ENCODE results near the gene OPN1MW3. TPM values are rescaled to one million over a fixed set of nuclear protein-coding genes. Genes with fewer than 3 reads are reported as not detected.

The OPN1MW3 gene
- total RNA-seq, 2 experiments from 2014 or later = not detected

Other genes with a start within 250 kb of the OPN1MW3 start
- 100 to 1,000 TPM; 107 to 112 TPM for gene IRAK1, start 237.7 kb upstream of the OPN1MW3 start, total RNA-seq
- gene MECP2, start 159.9 kb upstream of the OPN1MW3 start, total RNA-seq = 10 to 100 TPM; 64.2 to 72.4 TPM
- gene OPN1LW, start 113.3 kb upstream of the OPN1MW3 start, total RNA-seq = not detected
- not detected for gene OPN1MW, start 75.0 kb upstream of the OPN1MW3 start, total RNA-seq
- not detected for gene OPN1MW2, start 37.8 kb upstream of the OPN1MW3 start, total RNA-seq
- not detected for gene TEX28, start 37.5 kb downstream of the OPN1MW3 start, total RNA-seq
- 1 to 10 TPM; 4.2 to 5.2 TPM for gene TKTL1, start 38.2 kb downstream of the OPN1MW3 start, total RNA-seq
- gene FLNA, start 117.1 kb downstream of the OPN1MW3 start, total RNA-seq = 1,000 to 10,000 TPM; 1,440 to 1,524 TPM
- gene EMD, start 121.7 kb downstream of the OPN1MW3 start, total RNA-seq = 10 to 100 TPM; 52.1 to 59.9 TPM
- 1,000 to 10,000 TPM; 1,884 to 2,727 TPM for gene RPL10, start 140.8 kb downstream of the OPN1MW3 start, total RNA-seq
- 10 to 100 TPM; 21.8 to 24.3 TPM for gene DNASE1L1, start 151.7 kb downstream of the OPN1MW3 start, total RNA-seq
- gene TAFAZZIN, start 154.0 kb downstream of the OPN1MW3 start, total RNA-seq = 100 to 1,000 TPM in 1 of 2 experiments, 10 to 100 TPM in 1; 86.6 to 104 TPM
- gene ATP6AP1, start 171.1 kb downstream of the OPN1MW3 start, total RNA-seq = 10 to 100 TPM; 46.1 to 46.9 TPM
- gene GDI1, start 179.6 kb downstream of the OPN1MW3 start, total RNA-seq = 100 to 1,000 TPM; 118 to 123 TPM
- 10 to 100 TPM; 54.3 to 66.9 TPM for gene FAM50A, start 186.6 kb downstream of the OPN1MW3 start, total RNA-seq
- 10 to 100 TPM; 26.2 to 28.3 TPM for gene PLXNA3, start 200.7 kb downstream of the OPN1MW3 start, total RNA-seq
- gene LAGE3, start 221.7 kb downstream of the OPN1MW3 start, total RNA-seq = 10 to 100 TPM; 43.2 to 47.9 TPM
- 10 to 100 TPM; 46.4 to 47.3 TPM for gene UBL4A, start 229.0 kb downstream of the OPN1MW3 start, total RNA-seq
- 10 to 100 TPM; 21.7 to 26.0 TPM for gene SLC10A3, start 233.0 kb downstream of the OPN1MW3 start, total RNA-seq